GM18861 (cell line): ENCODE data around the gene NTHL1.
"Not testable (repeated sequence)": the region's sequence is repeated elsewhere in the genome, so short reads cannot be mapped to it uniquely, and the experiment has no call there.

Source experiments
- ATAC-seq: cut with Tn5 transposase; IDR thresholded peaks from one replicate; pipeline ENCODE4 v1.9.1; 2021; ENCODE audit not compliant: unreplicated experiment

The NTHL1 gene

DNA sequence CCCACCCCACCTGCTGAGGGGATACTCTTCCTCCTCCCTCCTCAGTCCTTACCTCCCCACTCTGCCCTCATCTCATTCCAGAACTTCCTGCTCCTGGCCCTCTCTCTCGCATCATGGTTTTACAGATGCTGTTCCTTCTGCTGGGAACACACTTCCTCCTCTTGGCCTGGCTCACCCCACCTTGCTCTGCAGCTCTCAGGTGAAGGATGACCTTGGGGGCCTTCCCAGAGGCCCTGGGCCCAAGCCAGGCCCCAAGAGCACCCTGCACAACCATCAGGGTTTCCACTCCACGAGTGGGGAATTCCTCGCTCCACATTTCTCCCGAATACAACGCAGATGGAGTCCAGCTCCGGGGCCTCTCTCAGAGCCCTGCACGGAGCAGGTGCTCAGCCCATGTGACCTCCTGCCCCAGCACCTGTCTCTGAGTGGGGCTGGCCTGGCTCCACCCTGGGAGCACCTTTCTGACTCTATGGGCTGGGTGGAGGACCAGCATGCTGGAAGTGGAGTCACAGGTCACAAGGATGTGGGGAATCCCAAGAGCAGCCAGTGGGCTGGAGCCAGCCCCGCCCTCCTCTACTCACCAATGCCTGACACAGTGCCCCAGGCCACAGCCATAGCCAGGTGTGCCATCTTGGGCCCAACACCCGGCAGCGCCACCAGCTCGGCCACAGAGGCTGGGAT lies 4.5 kb downstream of the NTHL1 start:
- ATAC-seq: no peak

- ATAC-seq: no peak
These were observed 5.3 kb downstream of the NTHL1 start for GRCh38 chr16:2042171-2042985.

- ATAC-seq: no peak
These were observed 6.7 kb downstream of the NTHL1 start for GRCh38 chr16:2040787-2041522.

DNA sequence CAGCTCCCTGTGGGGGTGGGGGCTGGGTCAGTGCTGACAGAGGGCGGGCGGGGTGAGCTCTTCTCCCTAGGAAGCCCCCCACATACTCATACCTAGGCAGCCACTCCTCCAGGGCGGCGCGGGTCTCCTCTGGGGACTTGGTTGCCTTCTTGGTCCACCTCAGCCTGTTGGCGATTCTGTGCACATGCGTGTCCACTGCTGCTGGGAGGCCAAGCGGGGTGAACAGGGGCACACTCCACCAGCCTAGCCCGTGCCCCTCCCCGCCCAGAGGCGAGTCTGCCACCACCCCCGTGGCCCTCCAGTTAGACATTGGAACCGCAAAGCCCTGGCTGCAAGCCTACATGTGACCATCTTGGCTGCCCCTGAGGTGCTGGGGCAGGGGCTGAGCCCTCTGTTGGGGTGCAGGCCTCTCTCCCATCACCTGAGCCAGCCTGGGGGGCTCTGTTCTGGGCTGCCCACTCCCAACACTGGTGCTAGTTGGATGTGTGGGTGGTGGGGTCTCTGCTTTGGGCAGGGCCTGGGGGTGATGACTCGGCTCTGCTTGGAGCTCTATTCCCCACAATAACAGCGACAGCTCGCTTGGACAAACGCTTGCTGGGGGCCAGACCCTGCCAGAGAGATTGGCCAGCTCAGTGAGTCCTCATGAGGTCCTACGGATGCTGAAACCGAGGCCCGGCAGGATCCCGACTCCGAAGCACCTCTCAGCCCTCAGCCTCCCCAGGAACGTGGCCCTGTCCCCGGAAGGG lies 7.4 kb downstream of the NTHL1 start:
- ATAC-seq: no peak

GRCh38 chr16:2039274-2040031 lies 8.2 kb downstream of the NTHL1 start:
- ATAC-seq: no peak

- no peak for ATAC-seq
These were observed 9.0 kb downstream of the NTHL1 start for GRCh38 chr16:2038382-2039231.

DNA sequence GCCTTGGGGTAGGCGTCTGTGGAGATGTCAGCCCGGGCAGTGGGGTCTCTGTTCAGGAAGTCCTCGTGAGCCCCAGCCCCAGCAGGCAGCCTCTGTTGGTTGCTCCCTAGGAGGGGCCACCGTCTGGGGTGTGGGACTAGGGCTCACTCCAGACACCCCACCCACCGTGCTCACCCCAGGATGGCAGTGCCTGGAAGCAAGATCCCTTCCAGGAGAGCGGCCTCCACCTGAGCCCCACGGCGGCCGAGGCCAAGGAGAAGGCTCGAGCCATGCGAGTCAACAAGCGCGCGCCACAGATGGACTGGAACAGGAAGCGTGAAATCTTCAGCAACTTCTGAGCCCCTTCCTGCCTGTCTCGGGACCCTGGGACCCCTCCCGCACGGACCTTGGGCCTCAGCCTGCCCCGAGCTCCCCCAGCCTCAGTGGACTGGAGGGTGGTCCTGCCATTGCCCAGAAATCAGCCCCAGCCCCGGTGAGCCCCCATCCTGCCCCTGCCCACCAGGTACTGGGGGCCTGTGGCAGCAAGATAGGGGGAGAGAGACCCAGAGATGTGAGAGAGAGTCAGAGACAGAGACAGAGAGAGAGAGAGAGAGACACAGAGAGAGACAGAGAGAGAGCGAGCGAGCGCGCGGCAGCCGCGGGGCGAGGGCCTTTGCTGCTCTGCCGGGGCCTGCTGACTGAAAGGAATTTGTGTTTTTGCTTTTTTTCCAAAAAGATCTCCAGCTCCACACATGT lies 9.8 kb downstream of the NTHL1 start:
- ATAC-seq: no peak

DNA sequence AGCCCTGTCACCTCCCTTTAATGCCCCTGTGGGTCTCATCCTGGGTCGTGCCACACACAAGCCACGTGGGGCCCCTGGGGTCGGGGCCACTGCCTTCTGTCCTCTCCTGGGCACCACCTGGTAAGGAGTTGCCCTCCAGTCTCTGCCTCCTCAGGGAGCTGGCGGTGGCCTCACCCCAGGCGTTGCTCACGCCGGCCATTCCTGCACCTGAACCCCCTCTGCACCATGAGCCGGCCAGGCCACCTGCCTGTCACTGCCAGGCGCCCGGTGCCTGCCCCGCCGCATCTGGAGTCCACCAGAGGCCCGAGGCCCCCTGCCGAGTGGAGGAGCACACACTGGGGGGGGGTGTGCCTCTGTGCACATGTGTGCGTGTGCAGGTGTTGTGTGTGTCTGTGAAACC lies 10.5 kb downstream of the NTHL1 start:
- ATAC-seq: no peak

GRCh38 chr16:2036200-2036966 lies 11.3 kb downstream of the NTHL1 start:
- no peak for ATAC-seq

GRCh38 chr16:2035431-2036199 lies 12.0 kb downstream of the NTHL1 start:
- ATAC-seq: no peak

GRCh38 chr16:2034696-2035430 lies 12.8 kb downstream of the NTHL1 start:
- ATAC-seq: no peak

- ATAC-seq: not testable (repeated sequence)
These were observed 13.5 kb downstream of the NTHL1 start for GRCh38 chr16:2033909-2034695.

DNA sequence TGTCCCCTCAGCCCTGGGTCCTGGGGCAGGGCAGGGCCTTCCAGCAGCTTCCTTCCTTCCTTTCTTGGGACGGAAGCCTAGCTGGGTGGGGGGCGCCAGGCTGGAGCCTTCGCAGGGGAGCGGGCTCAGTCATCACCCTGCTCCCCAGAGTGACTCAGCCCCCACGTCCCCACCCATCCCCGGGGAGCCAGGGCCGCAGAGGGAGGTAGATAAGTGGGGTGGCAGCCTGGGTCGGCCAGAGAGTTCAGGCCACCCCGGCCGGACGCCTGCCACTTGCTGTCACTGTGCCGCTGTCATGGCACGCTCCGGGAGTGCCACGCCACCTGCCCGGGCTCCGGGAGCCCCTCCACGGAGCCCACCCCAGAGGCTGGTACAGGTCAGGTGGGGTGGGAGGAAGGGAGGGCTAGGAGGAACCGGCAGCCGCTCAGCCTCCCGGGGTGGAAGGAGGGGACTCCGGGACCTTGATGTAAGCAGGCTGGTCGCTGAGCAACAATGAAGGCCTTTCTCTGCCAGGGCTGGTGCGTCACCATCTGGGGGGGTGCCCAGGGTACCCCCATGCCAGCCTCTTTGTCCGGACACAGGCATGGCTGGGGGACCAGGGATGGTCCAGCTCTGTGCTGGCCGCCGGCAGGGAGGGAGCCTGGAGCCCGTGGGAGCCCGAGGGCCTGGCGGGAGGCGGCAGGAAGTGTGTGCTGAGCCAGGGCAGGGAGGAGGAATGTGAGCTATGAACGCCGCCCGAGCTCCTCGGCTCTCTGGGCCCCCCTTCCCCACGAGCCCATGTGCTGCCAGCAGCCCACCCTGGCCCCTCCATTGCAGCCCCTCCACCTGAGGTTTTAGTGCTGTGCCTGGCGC lies 14.4 kb downstream of the NTHL1 start:
- ATAC-seq: no peak

- no peak for ATAC-seq
These were observed 15.2 kb downstream of the NTHL1 start for GRCh38 chr16:2032285-2033056.
